Activated CD8-positive, alpha-beta memory T cell treated with anti-CD3 and anti-CD28 coated beads, Interleukin-2, amount 50 U/mL, for 1 hour (primary cell): Measurements from ENCODE around the gene GNB1L.

Experiments used
- DNase-seq: peaks from one replicate; pipeline ENCODE4 v3.0.0-alpha.2; 2020; ENCODE audit errors: extremely low read depth

The GNB1L gene

DNA sequence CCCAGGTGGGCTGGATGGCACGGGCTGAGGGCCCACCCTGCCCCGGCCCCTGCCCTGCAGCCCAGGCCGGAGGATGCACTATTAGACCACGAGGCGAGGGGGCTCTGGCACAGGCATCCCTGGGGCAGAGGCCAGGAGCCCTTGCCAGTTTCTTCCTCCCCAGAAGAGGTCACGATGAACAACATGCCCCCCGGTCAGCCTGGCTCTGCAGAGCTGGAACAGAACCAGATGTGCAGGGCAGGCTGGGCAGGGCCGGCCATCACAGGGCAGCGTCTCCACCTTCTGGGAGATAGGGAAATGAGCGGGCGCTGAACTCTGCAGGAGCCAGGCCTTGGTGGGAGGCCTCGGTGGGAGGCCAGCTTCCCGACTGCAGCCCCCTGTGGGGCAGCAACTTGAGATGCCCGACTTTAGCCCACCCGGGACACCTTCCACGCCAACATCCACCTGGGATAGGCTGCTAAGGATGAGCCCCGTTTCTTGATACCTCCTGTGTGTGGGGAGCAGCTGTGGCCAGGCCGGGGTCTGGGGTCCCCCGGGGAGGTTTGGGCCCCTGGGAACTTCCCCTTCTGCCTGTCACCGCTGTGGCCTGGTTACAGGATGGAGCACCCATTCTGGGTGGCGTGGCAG, 21.8 kb upstream of the GNB1L start:
- DNase-seq: no peak

DNA sequence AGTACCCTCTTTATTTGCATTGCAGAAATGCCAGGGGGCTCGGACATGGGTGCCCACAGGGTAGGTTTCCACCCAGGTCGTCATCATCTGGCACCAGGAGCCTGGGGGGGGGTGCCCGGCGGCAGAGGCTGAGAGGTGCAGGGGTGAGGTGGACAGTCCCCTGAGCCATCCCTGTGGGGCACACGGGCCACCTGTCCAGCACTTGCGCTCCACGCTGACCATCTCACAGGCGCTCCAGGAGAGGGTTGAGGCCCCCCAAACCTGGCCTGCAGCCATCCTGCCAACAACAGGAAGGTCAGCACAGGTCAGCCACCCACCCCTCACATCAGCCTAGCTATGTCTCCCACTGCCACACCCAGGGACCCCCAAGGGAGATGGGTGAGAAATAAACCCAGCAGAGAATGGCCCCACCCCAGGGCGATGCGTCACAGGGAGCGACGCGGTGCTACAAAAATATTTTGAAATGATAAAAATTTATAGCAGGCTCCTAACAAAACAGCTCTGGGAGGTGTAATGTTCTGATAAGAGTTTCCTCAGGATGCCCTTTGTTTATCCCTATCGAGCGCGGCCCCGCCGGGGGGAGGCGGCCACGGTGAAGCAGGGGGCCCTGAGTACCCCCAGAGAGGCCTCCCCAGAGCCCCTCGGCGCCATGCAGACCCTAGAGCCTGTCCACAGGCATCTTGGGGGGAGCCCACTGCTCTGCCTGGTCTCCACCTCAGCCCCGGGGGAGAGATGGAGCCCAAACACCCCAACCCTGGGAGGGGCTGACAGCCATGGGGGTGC, 21.0 kb upstream of the GNB1L start:
- DNase-seq: no peak

DNA sequence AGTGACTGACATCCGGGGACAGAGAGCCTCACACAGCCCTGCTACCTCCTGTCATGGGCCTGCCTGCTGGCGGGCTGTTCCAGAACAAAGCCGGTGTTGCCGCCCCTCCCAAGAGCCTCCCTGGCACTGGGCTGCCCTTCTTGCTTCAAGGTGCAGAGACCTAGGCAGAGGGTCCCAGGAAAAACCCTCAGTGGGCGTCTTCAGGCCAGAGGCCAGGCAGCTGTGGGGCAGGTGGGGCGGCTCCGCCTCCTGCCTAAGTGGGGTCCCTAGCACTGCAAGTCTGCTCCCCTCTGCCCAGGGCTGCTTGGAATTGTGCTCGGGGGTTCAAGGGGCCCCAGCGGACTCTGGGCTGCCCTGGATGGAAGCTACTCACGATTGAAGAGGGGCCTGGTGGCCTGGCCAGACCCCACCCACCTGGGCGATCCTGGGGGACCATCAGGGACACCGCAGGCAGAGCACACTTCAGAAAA, 20.4 kb upstream of the GNB1L start:
- no peak for DNase-seq

DNA sequence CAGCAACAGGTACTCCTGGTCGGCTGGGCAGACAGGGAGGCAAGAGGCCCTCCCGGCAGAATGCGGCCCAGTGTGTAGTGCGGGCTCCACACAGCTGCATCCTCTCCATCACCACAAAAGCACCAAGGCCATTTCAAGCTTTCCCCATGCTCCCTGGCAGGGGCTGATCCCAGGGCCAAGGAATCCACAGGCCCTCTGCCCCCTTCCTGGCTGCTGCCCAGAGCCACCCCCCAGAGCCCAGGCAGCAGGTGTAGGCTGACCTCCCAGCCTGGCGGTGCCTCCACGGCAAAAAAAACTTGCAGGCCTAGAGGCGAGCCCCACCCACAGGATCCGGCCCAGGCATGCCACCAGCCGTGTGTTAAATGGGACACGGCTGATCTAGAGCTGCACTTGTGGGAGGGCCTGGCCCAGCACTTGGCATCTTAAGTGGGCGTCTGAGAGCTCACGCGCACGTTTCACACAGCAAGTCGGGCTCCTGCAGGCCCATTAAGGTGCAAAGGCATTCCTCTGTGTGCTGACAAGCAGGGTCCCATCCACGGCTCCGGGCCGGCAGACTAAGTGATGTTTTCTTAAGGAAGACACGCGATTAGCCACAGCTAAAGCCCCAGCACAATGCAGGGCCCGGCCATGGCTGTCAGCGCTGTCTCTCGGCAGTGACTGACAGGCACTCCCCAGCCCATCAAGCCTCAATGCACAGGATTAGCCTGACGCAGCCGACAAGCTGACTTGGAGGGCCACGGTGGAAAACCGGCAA, 19.8 kb upstream of the GNB1L start:
- DNase-seq: no peak

DNA sequence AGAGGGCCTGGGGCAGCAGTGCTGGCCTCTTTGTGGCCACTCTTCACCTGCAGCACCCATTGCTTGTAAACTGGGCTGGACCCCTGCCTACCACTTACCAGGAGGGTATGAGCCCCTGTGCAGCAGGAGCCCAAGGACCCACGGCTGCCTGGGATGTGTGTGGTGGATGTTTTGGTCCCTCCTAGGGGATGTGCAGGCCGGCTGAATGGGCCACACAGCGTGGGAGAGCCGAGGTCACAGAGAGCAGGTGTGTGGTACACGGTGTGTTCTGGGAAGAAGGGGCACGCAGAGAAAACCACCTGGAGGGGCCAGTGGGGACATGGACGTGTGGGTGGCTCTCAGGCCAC, 19.3 kb upstream of the GNB1L start:
- no peak for DNase-seq

DNA sequence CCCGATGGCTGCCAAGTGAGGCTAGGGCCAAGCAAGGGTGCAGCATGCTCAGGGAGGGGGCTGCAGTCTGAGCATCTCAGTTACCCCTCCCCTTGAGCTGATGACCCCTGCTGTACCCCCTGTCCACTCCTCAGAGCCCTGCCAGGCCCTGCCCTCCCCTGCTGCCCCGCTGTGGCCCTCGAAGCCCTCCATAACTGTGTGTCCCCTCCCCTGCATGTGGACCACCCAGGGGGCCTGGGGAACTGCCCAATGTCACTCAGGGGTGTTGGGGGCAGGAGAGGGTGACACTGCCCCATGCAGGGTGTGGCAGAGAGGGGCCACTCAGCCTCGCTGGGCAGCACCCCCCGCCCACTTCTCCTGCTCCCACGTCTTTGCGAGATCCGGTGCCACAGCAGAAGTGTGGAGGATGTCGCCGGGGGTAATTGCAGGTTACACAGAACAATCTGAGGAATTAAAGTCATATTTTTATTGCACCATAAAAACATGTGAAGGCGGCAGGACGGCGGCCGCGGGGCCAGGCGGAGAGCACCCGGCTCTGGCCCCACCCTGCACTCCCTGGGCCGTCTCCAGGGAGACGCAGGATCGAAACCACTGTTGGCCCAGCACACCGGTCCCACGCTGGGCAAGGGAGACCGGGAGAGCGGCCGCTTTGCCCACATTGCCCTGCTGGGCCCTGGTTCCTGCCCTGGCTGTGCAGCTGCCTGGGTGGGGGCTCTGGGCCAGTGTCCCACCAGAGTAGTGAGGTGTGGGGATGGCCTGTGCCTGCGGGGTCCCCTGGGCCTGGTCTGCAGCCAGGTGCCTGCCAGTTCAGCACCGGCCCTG, 18.7 kb upstream of the GNB1L start:
- no peak for DNase-seq

DNA sequence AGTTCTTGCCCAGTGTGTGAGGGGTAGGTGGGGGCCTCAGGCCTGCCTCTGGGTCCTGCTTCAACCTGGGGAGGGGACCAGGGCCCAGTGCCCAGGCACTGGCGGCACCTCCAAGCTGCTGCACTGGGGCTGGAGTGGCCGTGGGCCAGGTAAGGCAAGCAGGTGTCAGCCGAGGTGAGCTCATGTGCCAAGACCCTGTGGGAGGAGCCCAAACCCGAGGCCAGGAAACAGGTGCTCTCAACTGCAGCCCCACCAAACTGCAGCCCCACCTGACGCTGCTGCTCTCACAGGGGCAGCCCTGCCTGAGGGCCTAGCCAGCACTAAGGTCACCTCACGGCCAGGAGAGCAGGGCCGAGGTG, 18.1 kb upstream of the GNB1L start:
- no peak for DNase-seq

DNA sequence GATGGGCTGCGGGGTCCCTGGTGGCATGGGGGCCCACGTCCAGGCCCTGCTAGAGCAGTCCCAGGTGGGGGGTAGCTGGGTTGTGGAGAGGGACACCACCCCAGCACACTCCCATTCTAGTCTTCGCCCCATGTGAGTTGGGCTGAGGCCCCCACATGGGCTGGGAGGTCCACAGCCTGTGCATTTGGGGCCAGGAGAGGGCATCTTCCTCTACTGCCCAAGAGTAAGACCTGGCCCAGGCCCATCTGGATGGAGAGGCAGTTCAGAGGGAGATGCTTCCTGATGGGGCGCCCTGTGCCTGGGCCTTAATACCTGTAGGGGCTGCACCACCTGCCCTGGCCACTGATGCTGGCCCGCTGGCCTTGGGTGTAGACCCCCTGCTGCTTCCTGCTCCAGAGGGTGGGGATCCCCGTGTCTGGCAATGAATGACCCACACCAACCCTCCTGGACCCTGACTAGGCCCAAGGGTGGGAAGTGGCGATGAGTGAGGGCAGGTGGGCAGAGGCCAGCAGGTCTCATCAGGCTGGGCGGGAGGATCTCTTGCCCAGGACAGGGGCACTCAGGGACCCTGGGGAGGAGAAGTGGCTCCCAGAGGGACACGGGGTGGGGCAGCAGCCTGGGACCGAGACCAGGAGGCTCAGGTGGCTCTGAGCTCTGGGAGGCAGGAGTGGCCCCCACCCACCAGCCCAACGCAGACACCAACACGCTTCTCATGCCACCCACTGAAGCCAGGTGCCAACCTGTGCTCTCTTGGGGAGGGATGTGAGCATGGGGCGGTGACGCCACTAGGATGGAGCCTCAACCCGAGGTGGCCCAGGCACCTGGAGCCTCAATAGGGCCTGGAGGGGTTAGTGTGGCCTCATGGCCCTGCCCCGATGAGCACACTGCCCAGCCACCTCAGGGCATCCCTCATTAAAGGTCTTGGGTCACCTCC, 17.4 kb upstream of the GNB1L start:
- no peak for DNase-seq

DNA sequence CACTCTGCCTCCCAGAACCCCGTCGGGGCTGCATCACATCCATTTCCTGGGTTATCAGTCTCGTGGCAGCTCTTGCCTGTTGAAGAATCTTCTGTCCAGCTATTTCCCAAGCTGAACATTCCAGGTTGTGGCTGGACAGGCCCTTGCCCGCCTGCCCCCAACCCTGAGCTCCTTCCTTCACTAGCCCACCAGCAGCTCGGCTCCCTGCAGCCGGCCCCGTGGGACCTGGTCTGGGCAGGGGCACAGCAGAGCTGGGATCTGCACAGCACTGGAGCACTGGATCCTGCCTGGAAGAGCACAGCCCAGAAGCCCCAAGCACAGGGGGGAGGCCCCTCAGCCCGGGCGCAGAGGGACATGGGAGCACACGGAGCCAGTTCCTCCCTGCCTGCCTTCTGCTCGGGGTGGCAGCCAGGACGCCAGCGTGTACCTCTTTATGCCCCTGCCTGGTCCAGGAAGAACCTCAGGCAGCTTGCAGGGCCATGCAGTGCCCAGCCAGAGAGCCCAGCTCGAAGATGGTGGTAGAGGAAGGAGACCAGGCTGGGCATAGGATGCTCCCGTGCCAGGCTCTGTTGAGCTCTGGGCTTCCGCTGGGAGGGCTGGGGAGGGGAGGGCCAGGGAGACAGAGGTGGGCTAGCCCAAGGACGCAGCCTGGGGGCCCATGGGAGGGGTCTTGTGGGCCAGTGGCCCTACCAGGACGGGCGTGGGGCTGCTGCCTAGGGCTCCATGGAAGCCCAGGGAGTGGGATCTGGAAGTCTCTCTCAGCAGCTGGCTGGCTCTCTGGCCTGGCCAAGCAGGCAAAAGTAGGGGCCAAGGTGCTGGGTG, 16.6 kb upstream of the GNB1L start:
- no peak for DNase-seq

DNA sequence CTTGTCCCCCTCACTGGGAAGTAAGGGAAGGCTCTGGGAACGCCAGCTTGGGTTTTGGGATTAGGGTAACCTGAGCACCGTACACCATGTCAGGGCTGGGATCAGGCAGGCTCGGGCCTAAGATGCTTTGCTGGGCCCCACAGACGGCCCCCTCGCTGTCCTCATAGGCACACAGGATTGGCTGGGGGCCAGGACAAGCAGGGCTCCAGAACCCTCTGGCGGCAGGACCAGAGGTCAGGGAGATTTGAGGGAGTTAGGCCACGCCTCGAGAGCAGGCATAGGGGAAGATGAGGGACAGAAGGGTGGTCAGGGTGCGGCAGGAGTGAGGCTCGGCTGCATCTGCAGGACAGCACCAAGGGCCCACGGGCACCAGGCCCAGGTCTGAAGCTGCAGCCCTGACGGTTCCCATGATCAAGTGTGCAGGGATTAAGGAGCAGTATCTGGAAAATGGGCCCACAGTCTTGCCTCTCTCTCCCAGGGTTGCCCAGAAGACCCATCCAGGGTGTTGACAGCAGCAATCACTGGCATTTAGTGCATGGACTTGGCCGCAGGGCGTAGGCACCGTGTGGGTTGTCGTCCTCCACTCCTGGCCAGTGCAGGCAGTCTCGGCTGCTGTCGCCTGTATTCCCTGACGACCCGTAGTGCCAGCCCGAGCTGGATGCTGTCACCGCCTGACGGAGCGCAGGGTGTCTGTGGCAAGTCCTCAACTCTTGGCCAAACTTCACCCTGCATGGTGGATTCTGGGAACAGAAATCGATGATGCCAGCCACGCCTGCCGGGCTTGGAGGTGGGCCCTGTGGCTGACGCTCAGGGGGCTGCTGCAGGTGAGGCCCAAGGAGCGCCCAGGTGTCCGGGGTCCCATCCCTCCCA, 15.7 kb upstream of the GNB1L start:
- no peak for DNase-seq

DNA sequence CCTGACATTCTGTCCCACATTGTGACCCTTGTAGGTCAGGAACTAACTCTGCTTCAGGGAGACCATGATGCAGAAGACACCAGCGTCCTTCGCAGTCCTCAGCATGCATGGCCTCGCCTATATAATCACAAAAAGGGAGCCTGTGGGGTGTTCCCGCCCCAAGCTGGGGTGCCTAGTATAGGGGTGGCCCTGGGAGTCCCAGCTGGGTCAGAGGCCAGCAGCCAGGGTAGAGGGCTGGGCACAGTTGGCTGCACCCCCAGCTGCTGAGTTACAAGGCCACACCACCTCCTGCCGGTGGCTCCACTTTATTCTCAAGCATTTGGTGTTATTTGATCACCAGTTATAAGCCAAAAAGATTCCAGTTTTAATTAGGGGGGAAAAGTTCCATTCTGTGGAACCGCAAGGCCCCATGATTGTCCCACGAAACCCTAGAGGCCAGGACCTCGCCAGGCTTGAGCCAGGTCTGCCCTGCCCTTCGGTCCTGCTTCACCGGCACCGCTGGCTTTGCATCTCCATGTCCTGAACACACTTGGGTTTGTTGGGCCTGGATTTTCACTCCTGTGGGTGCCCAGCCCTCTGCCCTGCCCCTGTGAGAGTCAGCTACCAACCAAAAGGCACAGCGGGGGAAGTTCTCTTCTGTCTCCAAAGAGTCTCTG, 15.0 kb upstream of the GNB1L start:
- DNase-seq: no peak

DNA sequence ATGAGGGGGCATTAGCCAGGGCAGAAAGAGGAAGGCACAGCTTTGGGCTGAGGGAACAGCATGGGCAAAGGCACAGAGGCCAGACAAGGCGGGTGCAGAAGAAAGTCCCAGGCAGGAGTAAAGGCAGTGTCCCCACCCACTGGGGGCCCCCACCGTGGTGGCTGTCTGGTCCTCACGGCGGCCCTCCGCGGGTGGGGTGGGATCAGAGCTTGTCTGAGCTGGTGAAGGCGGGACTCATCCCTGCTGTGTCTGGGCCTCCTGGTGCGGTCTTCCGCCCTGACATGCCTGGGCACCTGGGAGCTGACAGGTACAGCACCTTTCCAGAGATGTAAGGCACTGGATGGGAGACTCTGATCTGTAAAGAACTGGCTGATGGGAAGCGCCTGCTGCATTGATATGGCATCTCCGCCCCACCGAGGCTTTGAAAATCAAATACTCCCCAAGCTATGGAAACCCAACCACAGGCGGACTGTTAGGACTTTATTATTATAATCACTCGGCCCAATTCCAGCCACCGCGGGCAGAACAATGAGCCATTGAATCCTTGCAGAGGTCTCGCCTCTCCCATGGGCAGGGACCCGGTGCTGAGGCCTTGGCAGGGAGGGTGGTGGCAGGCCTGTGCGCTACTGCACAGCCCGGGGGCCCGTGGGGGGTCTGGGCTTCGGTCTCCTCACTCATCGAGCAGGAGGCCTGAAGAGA, 14.2 kb upstream of the GNB1L start:
- DNase-seq: no peak

DNA sequence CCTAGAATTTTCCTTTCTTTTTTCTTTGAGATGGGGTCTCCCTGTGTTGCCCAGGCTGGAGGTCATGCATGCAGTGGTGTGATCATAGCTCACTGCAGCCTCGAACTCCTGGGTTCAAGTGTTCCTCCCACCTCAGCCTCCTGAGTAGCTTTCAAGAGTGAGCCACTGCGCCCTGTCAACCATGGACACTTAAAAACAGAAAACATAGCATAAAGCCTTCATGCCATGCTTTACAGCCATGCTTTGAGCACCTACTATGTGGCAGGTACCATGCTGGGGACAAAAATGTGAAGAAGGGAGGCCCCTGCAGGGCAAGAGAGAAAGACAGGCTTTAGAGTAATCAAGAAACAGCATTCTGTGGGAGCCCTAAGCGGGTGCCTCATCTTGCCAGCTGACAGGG, 13.7 kb upstream of the GNB1L start:
- DNase-seq: no peak

DNA sequence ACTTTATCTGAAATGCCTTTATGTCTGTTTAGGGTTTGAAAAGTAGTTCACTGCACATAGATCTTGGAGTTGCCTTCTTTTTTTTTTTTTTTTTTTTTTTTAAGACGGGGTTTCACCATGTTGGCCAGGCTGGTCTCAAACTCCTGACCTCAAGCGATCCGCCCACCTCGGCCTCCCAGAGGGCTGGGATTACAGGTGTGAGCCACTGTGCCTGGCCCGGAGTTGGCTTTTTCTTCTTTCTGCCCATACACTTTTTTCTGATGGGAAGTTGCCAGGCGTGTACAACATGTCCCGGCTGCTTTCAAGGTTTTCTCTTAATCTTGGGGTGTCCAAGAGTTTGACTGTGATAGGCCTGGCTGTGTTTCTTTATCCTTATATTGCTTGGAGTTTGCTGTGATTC, 12.9 kb upstream of the GNB1L start:
- no peak for DNase-seq

DNA sequence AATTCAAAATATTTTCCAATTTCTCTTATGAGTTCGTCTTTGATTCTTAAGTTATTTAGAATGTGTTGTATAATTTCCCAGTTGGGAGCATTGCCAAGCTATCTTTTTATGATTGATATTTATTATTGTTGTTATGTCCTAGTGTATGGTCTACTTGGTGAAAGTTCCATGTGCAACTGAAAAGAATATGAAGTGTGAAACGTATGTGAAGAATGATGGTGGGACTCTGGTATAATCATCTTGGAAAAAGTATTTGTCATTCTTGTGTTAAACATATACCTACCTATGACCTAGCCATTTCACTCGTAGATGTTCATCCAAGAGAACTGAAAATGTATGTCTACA, 12.0 kb upstream of the GNB1L start:
- DNase-seq: no peak

DNA sequence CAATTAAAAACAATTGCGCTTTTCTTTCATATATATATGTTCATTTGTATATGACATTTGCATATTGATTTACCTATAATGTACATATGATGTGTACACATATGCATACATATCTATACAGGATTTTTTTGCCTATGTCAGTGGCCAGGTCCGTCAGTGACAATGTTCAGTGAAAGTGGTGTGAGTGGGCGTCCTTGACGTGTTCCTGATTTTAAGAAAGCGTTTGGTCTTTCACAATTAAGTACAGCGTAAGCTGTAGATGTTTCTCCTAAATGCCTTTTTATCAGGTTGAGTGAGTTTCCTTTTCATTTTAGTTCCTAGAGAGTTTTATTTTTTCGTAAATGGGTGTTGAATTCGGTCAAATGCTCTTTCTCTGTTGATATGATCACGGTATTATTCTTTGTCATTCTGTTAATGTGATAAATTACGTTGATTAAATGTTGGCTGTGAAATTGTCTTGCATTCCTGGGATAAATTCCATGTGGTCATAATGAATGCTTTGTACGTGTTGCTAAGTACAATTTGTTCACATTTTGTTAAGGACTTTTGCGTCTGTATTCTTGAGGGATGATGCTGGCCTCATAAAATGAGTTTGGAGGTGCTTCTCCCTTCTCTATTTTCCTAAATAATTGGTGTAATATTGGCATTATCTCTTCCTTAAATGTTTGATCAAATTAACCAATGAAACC, 10.6 kb upstream of the GNB1L start:
- no peak for DNase-seq

DNA sequence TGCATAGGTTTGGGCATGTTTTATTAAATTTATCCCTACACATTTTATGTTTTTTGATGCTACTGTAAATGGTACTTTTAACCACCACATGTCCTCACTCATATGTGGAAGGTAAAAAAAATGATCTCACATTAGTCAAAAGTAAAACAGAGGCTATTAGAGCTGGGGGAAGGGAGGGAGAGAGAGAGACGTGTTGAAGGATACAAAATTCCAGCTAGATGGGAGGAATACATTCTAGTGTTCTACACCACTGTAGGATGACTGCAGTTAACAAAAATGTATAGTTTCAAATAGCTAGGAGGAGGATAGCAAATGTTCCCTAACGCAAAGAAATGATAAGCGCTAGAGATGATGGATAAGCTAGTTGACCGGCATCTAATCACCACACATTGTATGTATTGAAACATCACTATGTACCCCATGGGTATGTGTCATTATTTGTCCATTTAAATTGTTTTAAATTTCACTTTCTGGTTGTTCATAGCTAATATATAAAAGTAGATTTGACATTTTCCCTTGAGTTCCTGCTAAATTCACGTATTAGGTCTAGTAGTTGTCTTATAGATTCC, 9.9 kb upstream of the GNB1L start:
- DNase-seq: no peak
